ENCODE data around the gene CELSR2.

DNA sequence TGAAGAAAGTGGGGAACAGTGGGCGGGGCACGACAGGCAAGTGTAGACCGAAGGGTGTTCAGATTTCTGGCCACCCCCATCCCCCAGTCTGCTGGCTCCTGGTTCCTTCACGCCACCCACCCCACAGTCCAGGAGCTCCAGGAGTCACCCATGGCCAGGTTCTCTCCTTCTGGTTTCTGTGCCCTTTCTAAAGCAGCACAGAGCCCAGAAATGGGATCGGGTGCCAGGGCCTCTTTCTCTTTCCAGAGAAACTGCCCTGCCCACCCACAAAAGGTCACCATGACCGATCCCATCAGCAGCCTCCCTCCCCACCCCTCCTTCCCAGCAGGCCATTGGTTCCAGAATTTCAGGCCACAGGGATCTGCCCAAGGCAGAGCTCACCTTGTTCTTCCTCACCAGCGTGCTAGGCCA, 3.2 kb upstream of the CELSR2 start:
- TF ChIP-seq, protein P1, sequence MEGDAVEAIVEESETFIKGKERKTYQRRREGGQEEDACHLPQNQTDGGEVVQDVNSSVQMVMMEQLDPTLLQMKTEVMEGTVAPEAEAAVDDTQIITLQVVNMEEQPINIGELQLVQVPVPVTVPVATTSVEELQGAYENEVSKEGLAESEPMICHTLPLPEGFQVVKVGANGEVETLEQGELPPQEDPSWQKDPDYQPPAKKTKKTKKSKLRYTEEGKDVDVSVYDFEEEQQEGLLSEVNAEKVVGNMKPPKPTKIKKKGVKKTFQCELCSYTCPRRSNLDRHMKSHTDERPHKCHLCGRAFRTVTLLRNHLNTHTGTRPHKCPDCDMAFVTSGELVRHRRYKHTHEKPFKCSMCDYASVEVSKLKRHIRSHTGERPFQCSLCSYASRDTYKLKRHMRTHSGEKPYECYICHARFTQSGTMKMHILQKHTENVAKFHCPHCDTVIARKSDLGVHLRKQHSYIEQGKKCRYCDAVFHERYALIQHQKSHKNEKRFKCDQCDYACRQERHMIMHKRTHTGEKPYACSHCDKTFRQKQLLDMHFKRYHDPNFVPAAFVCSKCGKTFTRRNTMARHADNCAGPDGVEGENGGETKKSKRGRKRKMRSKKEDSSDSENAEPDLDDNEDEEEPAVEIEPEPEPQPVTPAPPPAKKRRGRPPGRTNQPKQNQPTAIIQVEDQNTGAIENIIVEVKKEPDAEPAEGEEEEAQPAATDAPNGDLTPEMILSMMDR (IDR thresholded peaks at IDR 0.05): no peak
- no peak for TF ChIP-seq POLR2A (IDR thresholded peaks at IDR 0.05)

Measured in lower leg skin (tissue), 3 donors.